Fibroblast of lung (primary cell): ENCODE results near the gene NHLRC1. TPM values are rescaled to one million over a fixed set of nuclear protein-coding genes. Genes with fewer than 3 reads are reported as not detected.

ENCODE experiments used
- DNase-seq, 2 donors: peaks; one replicate each; pipeline versions ENCODE4 v3.0.0 to v3.0.0-alpha.2; 2010; ENCODE audit warnings: low read depth in 2 of 2
- H2AFZ ChIP-seq: 2 replicates; pipeline ENCODE4 v1.5.1; 2012; ENCODE audit warnings: low read length, control low read depth, inconsistent platforms
- H3K27ac ChIP-seq: 2 replicates; pipeline ENCODE4 v1.5.1; 2011; ENCODE audit warnings: low read length, control low read depth; ENCODE audit not compliant: insufficient read depth
- H3K27me3 ChIP-seq: 2 replicates; pipeline ENCODE4 v1.5.1; 2011; ENCODE audit warnings: mild to moderate bottlenecking, low read length; ENCODE audit not compliant: control insufficient read depth, insufficient read depth
- H3K36me3 ChIP-seq: 2 replicates; pipeline ENCODE4 v1.5.1; 2011; ENCODE audit warnings: low read length; ENCODE audit not compliant: control insufficient read depth, insufficient read depth
- H3K4me1 ChIP-seq: 2 replicates; pipeline ENCODE4 v1.5.1; 2011; ENCODE audit warnings: low read length; ENCODE audit not compliant: control insufficient read depth, insufficient read depth; ENCODE audit errors: extremely low read depth
- H3K4me2 ChIP-seq: 2 replicates; pipeline ENCODE4 v1.5.1; 2011; ENCODE audit warnings: low read length, control low read depth; ENCODE audit not compliant: insufficient read depth; ENCODE audit errors: extremely low read depth
- H3K4me3 ChIP-seq, 4 experiments: fragments of 200-600 bp in 1 of 4; sonication (generic) in 1 of 4; replicated peaks in 1 of 4; 2 replicates each; pipeline ENCODE4 v1.5.1; 2011 to 2016; ENCODE audit warnings: low read length in 4 of 4, low read depth in 3 of 4, mild to moderate bottlenecking in 3 of 4, control low read depth in 2 of 4, inconsistent platforms in 1 of 4, mixed read lengths in 1 of 4; ENCODE audit not compliant: insufficient read depth in 1 of 4; ENCODE audit errors: control extremely low read depth in 1 of 4
- H3K79me2 ChIP-seq: 2 replicates; pipeline ENCODE4 v1.5.1; 2012; ENCODE audit warnings: mild to moderate bottlenecking, low read length, inconsistent platforms; ENCODE audit not compliant: control insufficient read depth, insufficient read depth
- H3K9ac ChIP-seq: 2 replicates; pipeline ENCODE4 v1.5.1; 2011; ENCODE audit warnings: mild to moderate bottlenecking, low read length, control low read depth; ENCODE audit not compliant: insufficient read depth
- H3K9me3 ChIP-seq: 2 replicates; pipeline ENCODE4 v1.5.1; 2012; ENCODE audit warnings: low read depth, low read length; ENCODE audit not compliant: control insufficient read depth, insufficient read depth
- H4K20me1 ChIP-seq: 2 replicates; pipeline ENCODE4 v1.5.1; 2011; ENCODE audit warnings: low read length; ENCODE audit not compliant: control insufficient read depth, insufficient read depth; ENCODE audit errors: extremely low read depth
- EZH2 ChIP-seq: IDR thresholded peaks from 2 replicates; pipeline ENCODE4 v1.5.1; 2012; ENCODE audit warnings: low read length, control low read depth, mild to moderate bottlenecking; ENCODE audit errors: missing control alignments
- polyA plus RNA-seq, 2 donors: library from polyadenylated mRNA; depleted of rRNA in 1 of 2; stranded (reverse) in 1 of 2; unstranded in 1 of 2; fragments of >200 nt; gene quantifications; 2 replicates each; pipeline ENCODE4 v1.2.1, GENCODE V29; 2011 to 2012; ENCODE audit warnings: missing spikeins in 1 of 2
- total RNA-seq: library from RNA; depleted of rRNA; stranded (reverse); fragments of >200 nt; gene quantifications from 2 replicates; pipeline ENCODE4 v1.2.1, GENCODE V29; 2014
- TF ChIP-seq, protein P1 (sequence below), 2 donors: IDR thresholded peaks in 1 of 2; conservative IDR thresholded peaks in 1 of 2; 1 replicate in 1 of 2; 2 replicates in 1 of 2; pipeline ENCODE4 v1.5.1; 2011 to 2012; ENCODE audit warnings: low read length in 2 of 2, control low read depth in 1 of 2, inconsistent platforms in 1 of 2, low read depth in 1 of 2, mild to moderate bottlenecking in 1 of 2

The NHLRC1 gene
- total and polyA plus RNA-seq, 2 donors (not counting 1 experiment from before 2014, with no cell fraction given), result 1.1 to 3.5 TPM

DNA sequence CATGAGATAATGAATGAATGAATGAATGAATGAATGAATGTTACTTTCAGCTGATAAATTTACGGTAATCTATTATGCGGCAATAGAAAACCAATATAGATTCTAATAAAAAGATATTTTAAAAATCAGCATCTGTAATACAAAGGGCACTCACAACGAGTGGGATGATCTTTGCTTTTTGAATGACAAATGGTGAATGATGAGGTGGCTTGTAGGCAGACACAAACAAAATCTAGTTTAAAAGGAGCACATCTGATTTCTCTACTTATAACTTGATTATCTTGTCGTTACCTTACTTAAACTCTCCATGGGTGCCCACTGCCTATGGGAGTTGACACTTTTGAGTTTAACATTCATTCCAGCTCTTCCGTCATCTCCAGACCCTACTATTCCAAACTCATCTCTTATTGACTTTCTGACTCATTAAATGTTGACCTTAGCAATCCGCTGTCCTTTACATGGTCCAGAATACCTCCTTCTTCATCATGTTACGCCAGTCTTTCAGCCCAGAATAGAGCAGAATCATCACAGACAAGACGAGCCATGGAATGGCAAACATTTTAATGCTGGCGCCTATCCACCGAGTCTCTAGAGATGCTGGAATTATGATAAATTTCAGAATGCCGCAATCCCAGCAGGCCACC, 41.3 kb downstream of the NHLRC1 start:
- Histone ChIP-seq H3K9me3 (no peaks in the 10 kb centered on the region), H3K27me3 (no peaks in the 10 kb centered on the region), H3K79me2 (no peaks in the 10 kb centered on the region), H3K4me3 (no peak overlapping the region), H3K9ac (no peak overlapping the region), H2AFZ (no peak overlapping the region), H3K36me3 (no peaks in the 10 kb centered on the region), H3K4me1 (no peaks in the 10 kb centered on the region), H4K20me1 (no peaks in the 10 kb centered on the region), H3K4me2 (no peak overlapping the region), H3K27ac (no peak overlapping the region)
- TF ChIP-seq, protein P1, sequence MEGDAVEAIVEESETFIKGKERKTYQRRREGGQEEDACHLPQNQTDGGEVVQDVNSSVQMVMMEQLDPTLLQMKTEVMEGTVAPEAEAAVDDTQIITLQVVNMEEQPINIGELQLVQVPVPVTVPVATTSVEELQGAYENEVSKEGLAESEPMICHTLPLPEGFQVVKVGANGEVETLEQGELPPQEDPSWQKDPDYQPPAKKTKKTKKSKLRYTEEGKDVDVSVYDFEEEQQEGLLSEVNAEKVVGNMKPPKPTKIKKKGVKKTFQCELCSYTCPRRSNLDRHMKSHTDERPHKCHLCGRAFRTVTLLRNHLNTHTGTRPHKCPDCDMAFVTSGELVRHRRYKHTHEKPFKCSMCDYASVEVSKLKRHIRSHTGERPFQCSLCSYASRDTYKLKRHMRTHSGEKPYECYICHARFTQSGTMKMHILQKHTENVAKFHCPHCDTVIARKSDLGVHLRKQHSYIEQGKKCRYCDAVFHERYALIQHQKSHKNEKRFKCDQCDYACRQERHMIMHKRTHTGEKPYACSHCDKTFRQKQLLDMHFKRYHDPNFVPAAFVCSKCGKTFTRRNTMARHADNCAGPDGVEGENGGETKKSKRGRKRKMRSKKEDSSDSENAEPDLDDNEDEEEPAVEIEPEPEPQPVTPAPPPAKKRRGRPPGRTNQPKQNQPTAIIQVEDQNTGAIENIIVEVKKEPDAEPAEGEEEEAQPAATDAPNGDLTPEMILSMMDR (conservative IDR thresholded peaks at IDR 0.05 in 1 of 2, IDR thresholded peaks at IDR 0.05 in 1 of 2; ENCODE audit: low read depth in 1 of 2, low read length in 2 of 2), result no peak
- no peak for TF ChIP-seq EZH2
- DNase-seq, result peak in 1 of 2 donors; percentile 11

DNA sequence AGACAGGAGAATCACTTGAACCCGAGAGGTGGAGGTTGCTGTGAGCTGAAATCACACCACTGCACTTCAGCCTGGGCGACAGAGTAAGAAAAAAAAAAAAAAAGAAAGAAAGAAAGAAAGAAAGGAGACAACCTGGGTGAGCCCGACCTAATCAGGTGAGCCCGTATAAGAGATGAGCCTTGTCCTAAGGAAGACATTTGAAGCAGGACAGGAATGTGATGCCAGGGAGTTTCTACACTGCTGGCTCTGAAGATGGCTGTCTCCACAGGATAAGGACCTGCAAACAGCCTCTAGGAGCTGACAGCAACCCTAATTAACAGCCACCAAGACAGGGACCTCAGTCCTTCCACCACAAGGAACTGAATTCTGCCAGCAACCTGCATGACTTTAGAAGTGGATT, 41.9 kb downstream of the NHLRC1 start:
- Histone ChIP-seq H4K20me1 (no peaks in the 10 kb centered on the region), H3K4me1 (no peaks in the 10 kb centered on the region), H3K9ac (no peak overlapping the region), H3K27me3 (no peaks in the 10 kb centered on the region), H3K79me2 (no peaks in the 10 kb centered on the region), H2AFZ (no peak overlapping the region), H3K36me3 (no peaks in the 10 kb centered on the region), H3K9me3 (no peaks in the 10 kb centered on the region), H3K27ac (no peak overlapping the region), H3K4me2 (no peak overlapping the region), H3K4me3 (no peak overlapping the region)
- no peak for TF ChIP-seq EZH2
- TF ChIP-seq, protein P1 (conservative IDR thresholded peaks at IDR 0.05 in 1 of 2, IDR thresholded peaks at IDR 0.05 in 1 of 2; ENCODE audit: low read depth in 1 of 2, low read length in 2 of 2), result no peak
- no peak for DNase-seq

DNA sequence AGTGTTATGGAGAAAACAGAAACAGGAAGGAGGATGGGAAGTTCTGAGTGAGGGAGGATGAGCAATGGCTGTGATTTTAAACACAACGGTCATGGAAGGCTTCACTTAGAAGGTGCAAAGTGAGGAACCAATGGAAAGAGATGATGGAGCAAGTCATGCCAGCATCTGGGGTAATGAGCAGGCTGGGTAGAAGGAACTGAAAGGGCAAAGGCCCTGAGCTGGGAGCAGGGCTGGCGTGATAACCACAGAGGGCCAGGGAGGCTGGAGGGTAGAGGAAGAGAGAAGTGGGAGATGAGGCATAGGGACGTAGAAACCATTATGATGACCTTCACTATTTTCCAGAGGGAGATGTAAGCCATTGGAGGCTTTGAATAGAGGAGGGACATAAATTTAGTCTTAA, 43.6 kb downstream of the NHLRC1 start:
- H3K36me3 ChIP-seq, result no peaks in the 10 kb centered on the region
- no peaks in the 10 kb centered on the region for H3K9me3 ChIP-seq
- no peaks in the 10 kb centered on the region for H3K27me3 ChIP-seq
- H3K4me1 ChIP-seq, result no peaks in the 10 kb centered on the region
- H3K79me2 ChIP-seq, result no peaks in the 10 kb centered on the region
- no peak overlapping the region for H3K27ac ChIP-seq
- DNase-seq, result no peak
- no peak overlapping the region for H3K9ac ChIP-seq
- H3K4me2 ChIP-seq, result no peak overlapping the region
- H3K4me3 ChIP-seq, result no peak overlapping the region
- no peak overlapping the region for H2AFZ ChIP-seq
- H4K20me1 ChIP-seq, result no peaks in the 10 kb centered on the region
- TF ChIP-seq, protein P1 (conservative IDR thresholded peaks at IDR 0.05 in 1 of 2, IDR thresholded peaks at IDR 0.05 in 1 of 2; ENCODE audit: low read depth in 1 of 2, low read length in 2 of 2), result no peak
- no peak for TF ChIP-seq EZH2
